ENCODE measurements around the gene UBE2H.
"Not testable (repeated sequence)": the region's sequence is repeated elsewhere in the genome, so short reads cannot be mapped to it uniquely, and the experiment has no call there.

DNA sequence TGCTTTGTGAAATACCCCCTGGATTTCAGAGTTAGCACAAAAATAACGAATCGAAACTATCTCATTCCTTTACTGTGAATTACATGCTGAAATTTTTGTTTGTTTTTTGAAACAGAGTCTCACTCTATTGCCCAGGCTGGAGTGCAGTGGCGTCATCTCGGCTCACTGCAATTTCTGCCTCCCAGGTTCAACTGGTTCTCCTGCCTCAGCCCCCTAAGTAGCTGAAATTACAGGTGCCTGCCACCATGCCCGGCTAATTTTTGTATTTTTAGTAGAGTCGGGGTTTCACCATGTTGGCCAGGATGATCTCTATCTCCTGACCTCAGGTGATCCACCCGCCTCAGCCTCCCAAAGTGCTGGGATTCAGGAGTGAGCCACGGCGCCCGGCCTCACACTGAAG lies 125.9 kb downstream of the UBE2H start:
- not testable (repeated sequence) for TF ChIP-seq TAF1 (IDR thresholded peaks at IDR 0.05; ENCODE audit: borderline replicate concordance, low read depth, low read length); EZH2phosphoT487 (IDR thresholded peaks at IDR 0.05; ENCODE audit: borderline replicate concordance, low read depth); RAD21 (IDR thresholded peaks at IDR 0.05; ENCODE audit: low read length); TCF12 (IDR thresholded peaks at IDR 0.05); NFIC (IDR thresholded peaks at IDR 0.05; ENCODE audit: borderline replicate concordance); SMC3 (IDR thresholded peaks at IDR 0.05; ENCODE audit: low read depth, low read length); MXI1 (IDR thresholded peaks at IDR 0.05; ENCODE audit: low read depth, low read length)
- TF ChIP-seq, protein P1, sequence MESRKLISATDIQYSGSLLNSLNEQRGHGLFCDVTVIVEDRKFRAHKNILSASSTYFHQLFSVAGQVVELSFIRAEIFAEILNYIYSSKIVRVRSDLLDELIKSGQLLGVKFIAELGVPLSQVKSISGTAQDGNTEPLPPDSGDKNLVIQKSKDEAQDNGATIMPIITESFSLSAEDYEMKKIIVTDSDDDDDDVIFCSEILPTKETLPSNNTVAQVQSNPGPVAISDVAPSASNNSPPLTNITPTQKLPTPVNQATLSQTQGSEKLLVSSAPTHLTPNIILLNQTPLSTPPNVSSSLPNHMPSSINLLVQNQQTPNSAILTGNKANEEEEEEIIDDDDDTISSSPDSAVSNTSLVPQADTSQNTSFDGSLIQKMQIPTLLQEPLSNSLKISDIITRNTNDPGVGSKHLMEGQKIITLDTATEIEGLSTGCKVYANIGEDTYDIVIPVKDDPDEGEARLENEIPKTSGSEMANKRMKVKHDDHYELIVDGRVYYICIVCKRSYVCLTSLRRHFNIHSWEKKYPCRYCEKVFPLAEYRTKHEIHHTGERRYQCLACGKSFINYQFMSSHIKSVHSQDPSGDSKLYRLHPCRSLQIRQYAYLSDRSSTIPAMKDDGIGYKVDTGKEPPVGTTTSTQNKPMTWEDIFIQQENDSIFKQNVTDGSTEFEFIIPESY (IDR thresholded peaks at IDR 0.05; ENCODE audit: borderline replicate concordance, low read depth) = not testable (repeated sequence)
- TF ChIP-seq, protein P2, sequence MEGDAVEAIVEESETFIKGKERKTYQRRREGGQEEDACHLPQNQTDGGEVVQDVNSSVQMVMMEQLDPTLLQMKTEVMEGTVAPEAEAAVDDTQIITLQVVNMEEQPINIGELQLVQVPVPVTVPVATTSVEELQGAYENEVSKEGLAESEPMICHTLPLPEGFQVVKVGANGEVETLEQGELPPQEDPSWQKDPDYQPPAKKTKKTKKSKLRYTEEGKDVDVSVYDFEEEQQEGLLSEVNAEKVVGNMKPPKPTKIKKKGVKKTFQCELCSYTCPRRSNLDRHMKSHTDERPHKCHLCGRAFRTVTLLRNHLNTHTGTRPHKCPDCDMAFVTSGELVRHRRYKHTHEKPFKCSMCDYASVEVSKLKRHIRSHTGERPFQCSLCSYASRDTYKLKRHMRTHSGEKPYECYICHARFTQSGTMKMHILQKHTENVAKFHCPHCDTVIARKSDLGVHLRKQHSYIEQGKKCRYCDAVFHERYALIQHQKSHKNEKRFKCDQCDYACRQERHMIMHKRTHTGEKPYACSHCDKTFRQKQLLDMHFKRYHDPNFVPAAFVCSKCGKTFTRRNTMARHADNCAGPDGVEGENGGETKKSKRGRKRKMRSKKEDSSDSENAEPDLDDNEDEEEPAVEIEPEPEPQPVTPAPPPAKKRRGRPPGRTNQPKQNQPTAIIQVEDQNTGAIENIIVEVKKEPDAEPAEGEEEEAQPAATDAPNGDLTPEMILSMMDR (IDR thresholded peaks at IDR 0.05) = not testable (repeated sequence)
- TF ChIP-seq, protein P3, sequence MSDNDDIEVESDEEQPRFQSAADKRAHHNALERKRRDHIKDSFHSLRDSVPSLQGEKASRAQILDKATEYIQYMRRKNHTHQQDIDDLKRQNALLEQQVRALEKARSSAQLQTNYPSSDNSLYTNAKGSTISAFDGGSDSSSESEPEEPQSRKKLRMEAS (IDR thresholded peaks at IDR 0.05; ENCODE audit: low read depth) = not testable (repeated sequence)

All from SK-N-SH (cell line).